HG03045 (cell line): ENCODE results near the gene HRAS.

Source experiments
- ATAC-seq: cut with Tn5 transposase; IDR thresholded peaks from one replicate; pipeline ENCODE4 v1.9.1; 2021; ENCODE audit warnings: mild to moderate bottlenecking, moderate library complexity; ENCODE audit not compliant: unreplicated experiment

Gene HRAS

DNA sequence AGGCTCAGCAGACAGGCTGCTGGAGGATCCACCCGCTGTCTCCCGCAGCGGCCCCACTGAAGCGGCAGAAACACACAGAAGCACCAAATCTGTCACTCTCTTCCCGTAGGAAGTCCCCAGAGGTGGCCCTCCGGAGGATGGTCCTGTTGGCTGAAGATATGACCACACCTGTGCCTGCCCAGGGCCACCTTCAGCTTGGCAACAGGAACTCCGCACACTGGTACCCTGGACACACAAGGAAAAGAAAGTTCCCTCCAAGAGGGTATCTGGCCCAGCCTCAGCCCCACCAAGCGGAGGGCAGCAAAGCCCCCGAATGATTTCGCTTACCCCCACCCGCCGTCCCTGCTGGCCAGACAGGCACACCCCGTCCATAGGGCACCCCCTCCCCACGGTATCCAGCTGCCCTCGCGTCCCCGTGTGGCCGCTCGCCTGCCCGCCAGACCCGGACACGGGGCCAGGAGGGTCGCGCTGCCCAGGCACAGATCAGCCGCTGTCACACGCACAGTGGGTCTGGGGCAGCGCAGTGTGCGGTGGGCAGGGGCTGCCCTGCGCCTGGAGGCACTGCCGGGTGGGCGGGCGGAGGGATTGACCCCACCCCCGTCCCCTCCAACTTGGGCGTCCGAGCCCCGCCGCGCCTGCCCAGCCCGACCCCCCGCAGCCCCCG is 32.4 kb upstream of the HRAS start:
- ATAC-seq = no peak

DNA sequence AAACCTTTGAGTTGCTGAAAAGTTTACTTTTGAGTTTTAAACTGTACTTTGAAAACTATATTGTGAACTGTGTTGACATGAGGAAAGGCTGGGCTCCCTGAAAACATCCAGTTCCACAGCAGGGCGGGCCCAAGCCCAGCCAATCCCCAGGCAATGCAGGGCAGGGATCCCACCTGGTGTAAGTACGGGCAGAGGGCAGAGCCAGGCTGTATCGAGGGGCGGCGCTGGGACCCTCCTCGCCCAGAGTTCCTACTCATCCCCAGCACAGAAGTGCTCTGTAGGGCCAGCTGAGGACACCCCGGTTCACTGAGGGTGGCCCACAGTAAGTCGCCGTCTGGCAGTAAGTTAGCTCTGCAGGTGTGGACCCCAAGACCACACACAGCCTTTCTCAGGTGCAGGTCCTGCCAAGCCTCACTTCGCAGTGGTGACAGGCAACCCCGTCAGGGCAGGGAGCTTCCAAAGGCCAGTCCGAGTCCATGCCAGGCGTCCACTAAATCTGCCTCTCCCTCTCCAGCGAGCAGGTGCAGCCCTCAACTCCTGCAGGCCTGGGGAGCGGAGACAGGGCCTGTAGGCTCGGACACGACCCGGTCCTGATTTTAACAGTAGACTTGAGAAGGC is 31.7 kb upstream of the HRAS start:
- no peak for ATAC-seq

DNA sequence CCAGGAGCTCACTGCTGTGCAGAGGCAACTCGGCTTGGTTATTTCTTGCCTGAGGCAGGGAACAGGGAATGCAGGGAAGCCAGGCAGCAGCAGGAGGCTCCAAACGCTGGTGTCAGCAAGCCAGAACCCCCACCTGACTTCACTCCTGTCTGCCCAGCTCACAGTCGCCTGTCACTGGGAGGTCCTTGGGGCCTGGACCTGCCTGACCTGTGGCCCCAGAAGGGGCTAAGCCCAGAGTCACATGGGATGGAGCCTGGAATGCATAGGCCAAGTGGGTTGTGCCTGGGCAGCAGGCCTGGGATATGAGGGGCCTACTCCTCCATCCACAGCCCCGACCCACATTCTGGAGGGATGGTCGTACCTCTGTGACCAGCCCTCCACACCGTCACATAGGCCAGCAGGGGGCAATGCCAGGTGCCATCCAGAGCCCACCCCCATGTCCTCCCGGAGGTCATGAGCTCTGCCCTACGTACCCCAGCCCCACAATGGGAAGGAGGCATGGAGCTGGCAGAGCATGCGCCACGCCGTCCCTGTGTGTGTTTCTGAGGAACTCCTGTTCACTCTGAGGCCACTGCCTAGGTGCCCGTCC is 30.6 kb upstream of the HRAS start:
- ATAC-seq = no peak

DNA sequence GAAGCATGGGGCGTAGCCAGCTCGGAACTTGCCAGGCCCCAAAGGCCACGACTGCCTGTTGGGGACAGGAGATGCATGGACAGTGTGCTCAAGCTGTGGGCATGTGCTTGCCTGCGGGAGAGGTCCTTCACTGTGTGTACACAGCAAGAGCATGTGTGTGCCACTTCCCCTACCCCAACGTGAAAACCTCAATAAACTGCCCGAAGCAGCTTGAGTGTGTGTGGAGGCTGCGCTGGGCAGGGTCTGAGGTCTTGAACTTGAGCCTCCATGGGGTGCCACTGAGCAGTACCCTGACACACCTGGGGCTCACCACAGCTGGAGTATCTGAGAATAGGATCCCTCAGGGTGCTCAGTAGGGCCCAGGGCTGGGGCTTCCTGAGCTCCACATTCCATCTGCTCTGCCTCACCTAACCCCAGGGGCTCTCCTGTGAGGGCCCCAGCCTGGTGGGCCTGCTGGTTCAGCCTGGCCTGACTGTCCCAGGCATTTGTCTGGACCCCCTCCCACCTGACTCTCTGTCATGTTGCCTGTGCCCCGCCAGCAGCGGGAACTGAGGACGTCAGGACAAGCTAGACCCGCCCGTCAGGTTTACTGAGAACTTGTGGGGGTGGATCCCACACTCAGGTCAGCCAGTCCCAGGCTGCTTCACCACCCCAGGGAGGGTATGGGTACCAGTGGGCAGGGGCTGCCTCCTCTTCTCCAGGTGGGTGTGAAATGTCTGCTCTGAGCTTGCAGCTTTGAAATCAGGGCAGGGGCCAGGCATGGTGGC is 28.6 kb upstream of the HRAS start:
- ATAC-seq = no peak

DNA sequence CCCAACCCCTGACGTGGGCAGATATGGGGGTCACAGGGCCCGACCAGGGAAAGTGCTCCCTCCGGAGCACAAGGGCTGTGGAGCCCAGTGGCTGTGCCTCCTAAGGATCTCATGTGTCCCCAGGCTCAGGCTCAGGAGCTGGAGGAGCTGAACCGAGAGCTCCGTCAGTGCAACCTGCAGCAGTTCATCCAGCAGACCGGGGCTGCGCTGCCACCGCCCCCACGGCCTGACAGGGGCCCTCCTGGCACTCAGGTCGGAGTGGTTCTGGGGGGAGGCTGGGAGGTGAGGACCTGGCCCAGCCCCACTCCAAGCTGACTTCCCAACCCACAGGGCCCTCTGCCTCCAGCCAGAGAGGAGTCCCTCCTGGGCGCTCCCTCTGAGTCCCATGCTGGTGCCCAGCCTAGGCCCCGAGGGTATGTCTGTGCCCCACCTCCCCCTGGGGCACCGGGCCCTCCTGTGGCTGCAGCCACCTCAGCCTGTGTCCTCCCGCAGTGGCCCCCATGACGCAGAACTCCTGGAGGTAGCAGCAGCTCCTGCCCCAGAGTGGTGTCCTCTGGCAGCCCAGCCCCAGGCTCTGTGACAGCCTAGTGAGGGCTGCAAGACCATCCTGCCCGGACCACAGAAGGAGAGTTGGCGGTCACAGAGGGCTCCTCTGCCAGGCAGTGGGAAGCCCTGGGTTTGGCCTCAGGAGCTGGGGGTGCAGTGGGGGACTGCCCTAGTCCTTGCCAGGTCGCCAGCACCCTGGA is 27.9 kb upstream of the HRAS start:
- no peak for ATAC-seq

DNA sequence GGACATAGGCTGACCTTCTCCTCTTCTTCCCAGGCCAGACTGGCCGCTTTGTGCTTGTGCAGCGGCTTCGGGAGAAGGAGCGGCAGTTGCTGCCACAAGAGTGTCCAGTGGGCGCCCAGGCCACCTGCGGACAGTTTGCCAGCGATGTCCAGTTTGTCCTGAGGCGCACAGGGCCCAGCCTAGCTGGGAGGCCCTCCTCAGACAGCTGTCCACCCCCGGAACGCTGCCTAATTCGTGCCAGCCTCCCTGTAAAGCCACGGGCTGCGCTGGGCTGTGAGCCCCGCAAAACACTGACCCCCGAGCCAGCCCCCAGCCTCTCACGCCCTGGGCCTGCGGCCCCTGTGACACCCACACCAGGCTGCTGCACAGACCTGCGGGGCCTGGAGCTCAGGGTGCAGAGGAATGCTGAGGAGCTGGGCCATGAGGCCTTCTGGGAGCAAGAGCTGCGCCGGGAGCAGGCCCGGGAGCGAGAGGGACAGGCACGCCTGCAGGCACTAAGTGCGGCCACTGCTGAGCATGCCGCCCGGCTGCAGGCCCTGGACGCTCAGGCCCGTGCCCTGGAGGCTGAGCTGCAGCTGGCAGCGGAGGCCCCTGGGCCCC is 26.8 kb upstream of the HRAS start:
- ATAC-seq = no peak

DNA sequence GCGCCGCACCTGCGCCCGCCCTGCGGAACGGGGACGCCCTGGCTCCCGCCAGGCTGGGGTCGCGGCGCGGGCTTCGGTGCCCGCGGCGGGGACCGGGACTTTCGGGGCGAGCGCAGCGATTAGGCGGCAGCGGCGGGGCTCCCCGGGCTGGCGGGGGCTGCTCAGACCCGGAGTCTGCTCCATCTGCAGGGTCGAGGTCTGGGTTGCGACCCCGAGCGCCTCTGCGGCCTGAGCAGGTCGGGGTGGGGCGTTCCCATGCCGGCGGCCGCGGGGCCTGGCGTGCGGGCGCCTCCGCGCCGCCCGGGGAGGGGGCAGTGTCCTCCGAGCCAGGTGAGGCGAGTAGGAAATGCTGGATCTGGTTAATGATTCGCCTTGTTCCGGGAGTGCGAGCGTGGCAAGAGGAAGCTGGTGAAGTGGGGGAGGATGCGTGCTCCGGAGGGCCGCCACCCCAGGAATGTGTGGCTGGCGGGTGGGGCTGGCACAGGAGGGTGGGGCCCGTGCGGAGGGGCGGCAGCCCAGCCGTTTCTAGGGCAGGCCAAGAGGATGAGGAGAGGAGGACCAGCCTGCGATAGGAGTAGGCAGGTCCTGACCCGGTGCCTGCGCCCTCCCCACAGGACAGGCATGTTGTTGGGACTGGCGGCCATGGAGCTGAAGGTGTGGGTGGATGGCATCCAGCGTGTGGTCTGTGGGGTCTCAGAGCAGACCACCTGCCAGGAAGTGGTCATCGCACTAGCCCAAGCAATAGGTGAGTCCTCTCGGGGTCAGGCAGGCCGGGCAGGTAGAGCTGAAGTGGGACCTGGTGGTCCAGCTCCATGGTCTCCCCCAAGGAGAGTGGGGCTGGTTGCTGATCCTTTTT is 26.0 kb upstream of the HRAS start:
- ATAC-seq = peak; percentile 11

DNA sequence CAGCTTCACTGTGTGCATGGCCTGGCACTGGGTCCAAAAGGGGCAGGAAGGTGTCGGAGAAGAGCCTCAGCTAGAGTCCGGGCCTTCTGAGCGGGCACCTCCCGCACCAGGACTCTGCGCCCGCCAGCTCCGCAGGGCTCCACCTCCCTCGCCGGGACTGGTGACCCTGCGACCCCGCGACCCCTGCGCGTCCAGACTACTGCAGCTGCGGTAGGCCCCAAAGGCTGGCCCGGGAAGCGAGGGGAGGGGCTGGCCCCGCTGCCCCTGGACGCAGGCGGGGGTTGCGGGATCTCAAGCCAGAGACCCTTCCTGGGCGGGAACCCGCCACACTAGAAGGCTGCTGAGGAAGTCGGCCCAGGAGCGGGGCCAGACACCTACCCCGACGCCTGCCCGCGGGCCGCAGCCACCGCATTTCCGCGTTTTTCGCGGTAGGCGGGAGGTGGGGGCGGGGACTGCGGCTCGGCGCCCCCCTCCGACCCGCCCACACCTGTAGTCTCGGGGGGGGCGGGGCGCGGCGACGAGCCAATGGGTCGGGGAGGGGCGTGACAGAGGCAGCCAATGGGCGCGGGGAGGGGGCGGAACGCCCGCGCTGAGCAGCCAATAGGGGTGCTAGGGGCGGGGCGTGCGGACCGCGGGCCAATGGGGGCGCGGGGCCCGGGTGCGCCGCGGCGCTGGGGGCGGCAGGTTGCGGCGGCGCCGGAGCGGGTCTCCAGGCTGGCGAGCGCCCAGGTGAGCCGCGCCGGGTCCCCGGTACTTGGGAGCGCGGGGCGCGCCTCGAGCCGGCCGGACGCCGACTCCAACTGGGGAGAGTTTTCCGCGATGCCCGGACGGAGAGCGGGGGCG is 25.1 kb upstream of the HRAS start, which contains the start of the genes LMNTD2 and RASSF7:
Gene LMNTD2, minus strand, starts transcription at position 434 of the 843 bp plus-strand sequence. Its CDS starts 22 bp downstream, at position 412.
Gene RASSF7, plus strand, starts transcription at position 666 of the 843 bp plus-strand sequence. CDS start 799 bp downstream, outside the sequence.
- ATAC-seq = peak; percentile 74

DNA sequence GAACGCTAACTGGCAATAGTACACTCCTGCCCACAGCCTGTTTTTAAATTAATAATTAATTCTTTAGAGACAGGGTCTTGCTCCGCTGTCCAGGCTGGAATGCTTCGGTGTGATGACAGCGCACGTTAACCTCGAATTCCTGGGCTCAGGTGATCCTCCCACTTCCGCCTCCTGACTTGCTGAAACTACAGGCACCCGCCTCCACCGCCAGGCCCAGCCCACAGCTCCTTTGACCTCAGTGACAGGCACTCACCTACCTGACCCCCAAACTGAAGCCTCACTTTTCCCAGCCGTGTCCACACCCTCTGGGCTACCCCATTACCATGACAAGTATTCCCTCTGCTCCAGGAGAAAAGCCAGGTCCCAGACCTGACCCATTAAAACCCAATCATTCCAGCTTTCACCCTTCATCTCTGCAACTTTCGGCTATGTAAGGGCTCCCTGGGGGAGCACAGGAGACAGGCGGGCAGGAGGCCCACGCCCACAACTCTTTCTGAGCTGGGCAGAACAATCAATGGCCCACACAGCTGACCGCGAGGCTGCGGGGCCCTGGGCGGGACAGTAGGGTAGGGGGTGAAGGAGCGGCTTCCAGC is 24.4 kb upstream of the HRAS start:
- ATAC-seq = no peak

DNA sequence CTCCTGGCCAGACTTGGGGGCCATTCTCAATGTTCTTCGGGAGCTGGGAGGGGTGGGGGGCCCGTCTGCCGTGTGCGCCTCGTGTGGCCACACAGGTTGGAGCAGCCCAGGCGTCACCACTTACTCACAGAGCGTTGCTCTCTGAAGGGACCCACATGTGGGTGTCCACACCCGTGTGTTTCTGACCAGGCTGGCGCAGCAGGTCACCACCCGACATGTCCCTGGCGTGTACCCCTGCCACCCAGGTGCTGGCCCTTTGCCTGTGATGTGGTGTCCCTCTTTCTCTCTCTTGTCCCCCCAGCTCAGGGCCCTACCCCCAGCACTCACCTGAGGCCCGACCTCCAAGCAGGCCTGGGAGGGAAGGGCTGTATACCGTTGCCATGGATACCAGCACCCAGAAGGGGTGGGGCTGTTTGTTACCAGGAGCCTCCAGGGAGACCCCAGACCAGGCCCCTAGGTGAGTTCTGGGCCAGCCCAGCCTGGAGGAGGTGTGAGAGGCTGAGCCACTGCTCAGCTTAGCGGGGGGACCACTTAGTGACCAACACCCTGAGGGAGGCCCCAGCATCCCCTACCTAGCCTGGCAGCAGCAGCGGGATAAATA is 23.7 kb upstream of the HRAS start:
- no peak for ATAC-seq

DNA sequence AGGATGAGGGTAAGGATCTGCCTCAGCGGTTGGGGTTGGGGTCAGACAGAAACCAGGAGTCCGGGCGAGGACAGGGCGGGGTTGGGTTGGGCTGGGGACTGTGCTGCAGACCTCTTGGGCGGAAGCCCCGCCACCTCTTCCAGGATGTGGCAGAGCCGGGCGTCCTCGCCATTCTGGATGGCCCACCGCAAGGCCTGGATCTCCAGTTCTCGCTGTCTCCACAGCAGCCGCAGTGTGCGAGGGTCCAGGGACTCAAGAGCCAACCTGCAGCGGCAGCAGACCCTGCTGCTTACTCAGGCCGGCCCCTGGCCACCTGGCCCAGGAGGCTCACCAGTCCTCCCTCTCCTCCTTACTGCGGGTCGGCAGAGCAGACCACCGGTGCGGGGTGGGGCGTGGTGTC is 23.1 kb upstream of the HRAS start:
- ATAC-seq = no peak

DNA sequence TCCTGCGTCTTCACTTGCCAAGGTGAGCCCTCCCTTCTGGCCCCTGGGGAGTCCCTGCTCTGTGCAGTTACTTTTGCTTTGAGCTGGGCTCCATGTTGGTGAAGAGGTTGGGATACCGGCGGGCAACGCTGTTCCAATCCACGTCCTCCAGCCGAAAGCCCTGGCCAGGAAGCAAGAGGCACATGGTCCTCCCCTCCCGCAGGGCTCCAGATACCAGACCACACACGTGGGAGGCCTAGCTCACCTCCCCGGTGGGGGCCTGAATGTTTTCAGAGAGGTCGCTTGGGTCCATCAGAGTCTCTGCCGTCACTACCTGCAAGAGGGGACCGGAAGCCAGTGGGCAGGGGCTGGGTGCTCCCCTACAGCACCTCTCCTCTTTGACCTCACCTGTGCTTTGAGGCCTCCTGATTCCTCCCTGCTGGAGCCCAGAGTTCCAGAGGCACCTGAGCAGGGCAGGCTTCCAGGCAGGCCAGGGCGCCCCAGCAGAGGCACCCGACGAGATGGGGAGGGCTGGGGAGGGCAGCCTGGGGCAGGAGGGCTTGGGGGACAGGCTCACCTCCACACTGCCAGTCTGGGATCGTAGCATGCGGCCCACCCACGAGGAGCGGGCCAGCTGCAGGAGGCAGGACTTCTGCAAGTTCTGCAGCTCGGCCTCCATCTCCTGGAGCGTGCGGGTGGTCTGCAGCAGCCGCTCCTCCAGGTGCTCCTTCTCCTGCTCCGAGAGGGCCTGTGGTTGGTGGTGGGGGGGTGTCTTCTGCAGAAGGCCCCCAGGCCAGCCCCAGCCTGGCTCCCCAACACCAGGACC is 22.2 kb upstream of the HRAS start:
- ATAC-seq = no peak

DNA sequence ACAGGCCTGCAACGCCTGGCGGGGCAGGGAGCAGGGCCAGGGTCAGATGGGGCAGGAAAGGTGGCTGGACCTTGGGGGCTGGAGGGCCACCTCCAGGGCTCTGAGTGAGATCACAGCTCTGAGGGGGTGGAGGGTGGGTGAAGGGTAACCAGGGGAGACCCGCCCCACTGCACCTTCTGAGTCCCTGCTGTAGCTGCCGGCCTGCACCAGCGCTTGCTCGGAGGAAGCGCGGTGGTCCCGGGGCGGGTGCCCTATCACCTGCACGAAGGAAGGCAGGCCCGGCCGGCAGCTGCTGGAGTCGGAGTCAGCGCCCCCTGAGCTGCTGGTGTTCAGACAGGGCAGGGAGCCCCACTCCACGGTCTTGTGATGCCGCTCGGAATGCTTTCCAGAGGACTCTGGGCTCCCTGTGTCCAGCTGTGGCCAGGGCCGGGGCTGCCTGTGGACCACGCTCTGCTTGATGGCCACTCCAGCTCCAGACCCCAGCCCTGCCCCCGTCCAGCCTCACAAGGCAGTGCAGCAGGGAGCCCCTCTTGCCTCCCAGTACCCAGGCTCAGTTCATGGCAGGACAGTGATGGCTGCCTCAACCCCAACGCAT is 21.4 kb upstream of the HRAS start:
- ATAC-seq = no peak

DNA sequence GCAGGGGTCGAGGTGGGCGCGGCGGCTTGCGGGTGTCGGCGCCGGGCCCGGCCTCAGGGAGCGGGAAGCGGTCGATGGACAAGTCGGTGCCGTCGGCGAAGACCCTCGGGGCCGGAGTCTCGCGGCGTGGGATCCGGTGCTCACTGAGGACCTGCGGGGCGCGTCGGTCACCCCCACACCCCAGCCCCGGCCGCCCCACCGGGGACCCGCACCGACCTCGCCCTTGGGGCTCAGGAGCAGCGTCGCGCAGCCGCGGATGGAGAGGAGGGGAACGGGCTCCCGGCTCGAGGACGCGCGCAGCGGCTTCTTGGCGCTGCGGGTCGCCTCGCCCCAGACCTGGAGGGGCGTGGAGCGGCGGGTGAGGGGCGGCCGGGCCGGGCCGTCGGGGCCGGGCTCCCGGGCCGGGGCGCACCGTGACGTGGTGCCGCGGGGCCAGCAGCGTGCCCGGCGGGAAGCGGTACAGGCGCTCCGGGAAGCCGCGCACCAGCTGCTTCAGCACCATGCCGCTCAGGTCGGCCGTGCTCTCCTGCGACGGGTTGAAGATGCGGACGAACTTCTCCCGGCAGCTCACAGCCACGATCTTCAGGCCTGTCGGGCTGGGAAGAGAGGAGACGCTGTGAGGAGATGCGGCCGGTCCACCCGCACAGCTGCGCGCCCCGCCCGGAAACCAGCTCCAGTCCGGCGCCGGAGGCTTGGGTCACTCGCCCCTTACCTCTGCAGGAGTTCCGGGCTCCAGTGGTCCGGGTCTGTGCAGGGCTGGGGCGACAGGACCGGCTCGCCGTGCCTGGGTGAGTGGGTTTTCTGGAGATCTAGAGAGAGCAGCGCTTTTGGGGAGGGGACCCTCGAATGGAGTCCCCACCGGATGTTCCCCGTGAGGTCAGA is 20.6 kb upstream of the HRAS start:
- ATAC-seq = no peak

DNA sequence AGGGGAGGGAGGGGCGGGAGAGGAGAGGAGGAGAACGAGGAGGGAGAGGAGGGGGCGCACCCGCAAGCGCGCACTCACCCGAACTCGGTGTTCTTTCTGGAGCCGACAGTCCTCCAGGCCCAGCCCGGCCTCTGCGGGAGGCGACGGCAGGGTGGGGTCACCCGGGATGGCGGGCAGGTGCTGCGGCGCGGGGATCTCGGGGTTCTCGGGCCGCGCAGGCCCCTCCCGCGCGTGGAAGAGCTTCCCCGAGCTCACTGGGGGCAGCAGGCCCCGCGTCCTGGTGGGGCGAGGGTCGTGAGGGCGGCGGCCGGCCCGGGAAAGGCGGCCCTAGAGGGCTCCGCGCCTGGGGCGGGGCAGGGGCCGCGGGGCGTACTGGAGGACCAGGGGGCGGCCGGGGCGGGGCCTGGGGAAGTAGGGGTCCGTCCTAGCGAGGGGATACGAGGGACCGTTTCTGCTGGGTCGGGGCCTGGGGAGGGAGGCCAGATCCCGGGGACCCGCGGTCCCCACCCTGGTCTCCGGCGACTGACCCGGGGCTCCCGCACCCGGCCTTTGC is 19.9 kb upstream of the HRAS start:
- ATAC-seq = no peak
